Measurements from ENCODE around the gene DOHH. TPM values are rescaled to one million over a fixed set of nuclear protein-coding genes. Genes with fewer than 3 reads are reported as not detected.

The DOHH gene
- total and polyA plus RNA-seq, 9 of the 15 experiments (the other 6 are each of a cell fraction or from before 2014, with no cell fraction given) = 0.14 to 47.2 (median 5.1) TPM

GRCh38 chr19:3520166-3521103, 20.0 kb upstream of the DOHH start (continued):
- TF ChIP-seq TOE1 (IDR thresholded peaks at IDR 0.05; ENCODE audit: borderline replicate concordance) (0 out of 2 replicates have a peak, but pooled peaks have one; percentile 35), TOE1 (CRISPR knock-in tag; IDR thresholded peaks at IDR 0.05; ENCODE audit: borderline replicate concordance, low read depth) (peak; percentile 56; the same call in 1 of the 2 replicates), ZC3H4 (CRISPR knock-in tag; IDR thresholded peaks at IDR 0.05; ENCODE audit: borderline replicate concordance) (0 out of 2 replicates have a peak, but pooled peaks have one; percentile 70), SP2 (IDR thresholded peaks at IDR 0.05; ENCODE audit: extremely low read depth, low read depth, low read length, poor library complexity, severe bottlenecking) (no peak), ZBTB1 (CRISPR knock-in tag; IDR thresholded peaks at IDR 0.05; ENCODE audit: borderline replicate concordance, low read depth) (peak; percentile 94), RAD51 (IDR thresholded peaks at IDR 0.05; ENCODE audit: borderline replicate concordance, low read depth) (peak; percentile 29; the same call in 1 of the 2 replicates), PHF8 (IDR thresholded peaks at IDR 0.05; ENCODE audit: borderline replicate concordance, low read length) (peak; percentile 28; the same call in 1 of the 2 replicates), PCBP2 (IDR thresholded peaks at IDR 0.05; ENCODE audit: low read depth, low read length, poor library complexity, severe bottlenecking) (no peak), MXI1 (IDR thresholded peaks at IDR 0.05; ENCODE audit: low read depth, low read length) (0 out of 2 replicates have a peak, but pooled peaks have one; percentile 9), SMARCC2 (IDR thresholded peaks at IDR 0.05; ENCODE audit: low read depth) (no peak), SMAD2 (IDR thresholded peaks at IDR 0.05; ENCODE audit: low read depth, low read length) (no peak), ETS2 (tag; IDR thresholded peaks at IDR 0.05; ENCODE audit: borderline replicate concordance, poor library complexity, severe bottlenecking) (no peak), HMG20B (CRISPR knock-in tag; IDR thresholded peaks at IDR 0.05) (no peak), HDAC8 (tag; IDR thresholded peaks at IDR 0.05) (peak; percentile 84; the same call in 1 of the 2 replicates), ZNF12 (CRISPR knock-in tag; IDR thresholded peaks at IDR 0.05) (peak; percentile 75; the same call in 1 of the 2 replicates), EP300 (IDR thresholded peaks at IDR 0.05; ENCODE audit: low read length) (peak; percentile 74), PTRF (tag; IDR thresholded peaks at IDR 0.05) (no peak), TAF9B (IDR thresholded peaks at IDR 0.05; ENCODE audit: partially characterized antibody) (no peak)
- TF ChIP-seq, protein P1, sequence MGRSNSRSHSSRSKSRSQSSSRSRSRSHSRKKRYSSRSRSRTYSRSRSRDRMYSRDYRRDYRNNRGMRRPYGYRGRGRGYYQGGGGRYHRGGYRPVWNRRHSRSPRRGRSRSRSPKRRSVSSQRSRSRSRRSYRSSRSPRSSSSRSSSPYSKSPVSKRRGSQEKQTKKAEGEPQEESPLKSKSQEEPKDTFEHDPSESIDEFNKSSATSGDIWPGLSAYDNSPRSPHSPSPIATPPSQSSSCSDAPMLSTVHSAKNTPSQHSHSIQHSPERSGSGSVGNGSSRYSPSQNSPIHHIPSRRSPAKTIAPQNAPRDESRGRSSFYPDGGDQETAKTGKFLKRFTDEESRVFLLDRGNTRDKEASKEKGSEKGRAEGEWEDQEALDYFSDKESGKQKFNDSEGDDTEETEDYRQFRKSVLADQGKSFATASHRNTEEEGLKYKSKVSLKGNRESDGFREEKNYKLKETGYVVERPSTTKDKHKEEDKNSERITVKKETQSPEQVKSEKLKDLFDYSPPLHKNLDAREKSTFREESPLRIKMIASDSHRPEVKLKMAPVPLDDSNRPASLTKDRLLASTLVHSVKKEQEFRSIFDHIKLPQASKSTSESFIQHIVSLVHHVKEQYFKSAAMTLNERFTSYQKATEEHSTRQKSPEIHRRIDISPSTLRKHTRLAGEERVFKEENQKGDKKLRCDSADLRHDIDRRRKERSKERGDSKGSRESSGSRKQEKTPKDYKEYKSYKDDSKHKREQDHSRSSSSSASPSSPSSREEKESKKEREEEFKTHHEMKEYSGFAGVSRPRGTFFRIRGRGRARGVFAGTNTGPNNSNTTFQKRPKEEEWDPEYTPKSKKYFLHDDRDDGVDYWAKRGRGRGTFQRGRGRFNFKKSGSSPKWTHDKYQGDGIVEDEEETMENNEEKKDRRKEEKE (IDR thresholded peaks at IDR 0.05; ENCODE audit: borderline replicate concordance in 1 of 2, control insufficient read depth in 1 of 2, low read depth in 2 of 2, low read length in 1 of 2) = no peak
- TF ChIP-seq, protein P2, sequence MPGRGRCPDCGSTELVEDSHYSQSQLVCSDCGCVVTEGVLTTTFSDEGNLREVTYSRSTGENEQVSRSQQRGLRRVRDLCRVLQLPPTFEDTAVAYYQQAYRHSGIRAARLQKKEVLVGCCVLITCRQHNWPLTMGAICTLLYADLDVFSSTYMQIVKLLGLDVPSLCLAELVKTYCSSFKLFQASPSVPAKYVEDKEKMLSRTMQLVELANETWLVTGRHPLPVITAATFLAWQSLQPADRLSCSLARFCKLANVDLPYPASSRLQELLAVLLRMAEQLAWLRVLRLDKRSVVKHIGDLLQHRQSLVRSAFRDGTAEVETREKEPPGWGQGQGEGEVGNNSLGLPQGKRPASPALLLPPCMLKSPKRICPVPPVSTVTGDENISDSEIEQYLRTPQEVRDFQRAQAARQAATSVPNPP (IDR thresholded peaks at IDR 0.05; ENCODE audit: borderline replicate concordance, insufficient read depth, insufficient read length) = no peak
